ENCODE data around the gene YY1.

Gene YY1

GRCh38 chr14:100243020-100243419 lies 4.1 kb downstream of the YY1 start:
- CTCF ChIA-PET: no interaction called here
- POLR2A ChIA-PET (ENCODE audit: low non-redundant PET): interaction anchor here (0.7 kb wide), 1 partner anchor 24 kb away, joined by 3 read pairs; no protein-coding TSS in a partner anchor

GRCh38 chr14:100246809-100247428 lies 8.0 kb downstream of the YY1 start:
- DNase-seq (ENCODE audit: low spot score): peak; percentile 63
- no peak overlapping the region for H3K27ac ChIP-seq
- CTCF ChIA-PET: interaction anchor here (0.7 to 1.2 kb wide), 6 partner anchors 11 to 248 kb away, joined by 4 to 6 read pairs (median 4); no protein-coding TSS in a partner anchor
- peak; percentile 76 for TF ChIP-seq CTCF (conservative IDR thresholded peaks at IDR 0.05; ENCODE audit: low read depth)
- POLR2A ChIA-PET (ENCODE audit: low non-redundant PET): no interaction called here

More at GRCh38 chr14:100243020-100243419, 4.1 kb downstream of the YY1 start:
- TF ChIP-seq CTCF (conservative IDR thresholded peaks at IDR 0.05; ENCODE audit: low read depth): no peak
- no peak for DNase-seq (ENCODE audit: low spot score)
- H3K27ac ChIP-seq: no peak overlapping the region

GRCh38 chr14:100250732-100251465 lies 12.0 kb downstream of the YY1 start:
- no peak for DNase-seq (ENCODE audit: low spot score)
- no peak for TF ChIP-seq CTCF (conservative IDR thresholded peaks at IDR 0.05; ENCODE audit: low read depth)
- CTCF ChIA-PET: no interaction called here
- H3K27ac ChIP-seq: no peak overlapping the region
- POLR2A ChIA-PET (ENCODE audit: low non-redundant PET): no interaction called here

- H3K27ac ChIP-seq: no peak overlapping the region
- DNase-seq (ENCODE audit: low spot score): no peak
- POLR2A ChIA-PET (ENCODE audit: low non-redundant PET): no interaction called here
- CTCF ChIA-PET: no interaction called here
- TF ChIP-seq CTCF (conservative IDR thresholded peaks at IDR 0.05; ENCODE audit: low read depth): no peak
Measured at GRCh38 chr14:100252684-100253083, 13.7 kb downstream of the YY1 start.

GRCh38 chr14:100256339-100256895 lies 17.5 kb downstream of the YY1 start:
- no peak overlapping the region for H3K27ac ChIP-seq

More at GRCh38 chr14:100256339-100256895, 17.5 kb downstream of the YY1 start:
- TF ChIP-seq CTCF (conservative IDR thresholded peaks at IDR 0.05; ENCODE audit: low read depth): no peak
- ChIA-PET CTCF (no interaction called here), POLR2A (ENCODE audit: low non-redundant PET) (no interaction called here)
- no peak for DNase-seq (ENCODE audit: low spot score)

Measured in RWPE1 (cell line).